Mucosa of descending colon (tissue), 3 donors: Measurements from ENCODE around the gene SHISAL2B. TPM values are rescaled to one million over a fixed set of nuclear protein-coding genes. Genes with fewer than 3 reads are reported as not detected.
"Not testable (repeated sequence)": the region's sequence is repeated elsewhere in the genome, so short reads cannot be mapped to it uniquely, and the experiment has no call there.

Experiments
- ATAC-seq: fragments of 200-7000 bp; cut with Tn5 transposase; one replicate; pipeline ENCODE4 v1.9.1; 2020; ENCODE audit warnings: mild to moderate bottlenecking, moderate library complexity
- DNase-seq, 3 donors: peaks; one replicate each; pipeline ENCODE4 v3.0.0-alpha.2; 2020
- H3K36me3 ChIP-seq: fragments of 200-600 bp; one replicate; pipeline ENCODE4 v1.8.0; 2021; ENCODE audit warnings: low read depth, mild to moderate bottlenecking
- H3K4me1 ChIP-seq: fragments of 200-600 bp; one replicate; pipeline ENCODE4 v1.8.0; 2021; ENCODE audit warnings: low read depth, mild to moderate bottlenecking
- H3K4me3 ChIP-seq: fragments of 200-600 bp; one replicate; pipeline ENCODE4 v1.8.0; 2021; ENCODE audit warnings: mild to moderate bottlenecking
- H3K9me3 ChIP-seq: fragments of 200-600 bp; one replicate; pipeline ENCODE4 v1.8.0; 2021; ENCODE audit warnings: mild to moderate bottlenecking
- CTCF ChIP-seq: fragments of 200-600 bp; IDR thresholded peaks from one replicate; pipeline ENCODE4 v1.8.0; 2022; ENCODE audit warnings: antibody characterized with exemption, mild to moderate bottlenecking
- intact Hi-C, 2 donors: fragments of 100-400 bp; cut with DNase I in 1 of 2; cut with micrococcal nuclease in 1 of 2; formaldehyde crosslinking; loops; one replicate each; pipeline versions ENCODE4 v1.11.0 to v1.11.1; 2022; cut with DNase I, micrococcal nuclease
- total RNA-seq, 3 donors: library from RNA; stranded (reverse); fragmentation: NEBNext Ultra II Directional in 2 of 3; extraction: Animal tissue kit (Norgen Biotek cat#: 25700) in 2 of 3; gene quantifications; one replicate each; pipeline versions ENCODE4 v1.2.1 to v1.2.4, GENCODE V29; 2021 to 2023
- donor health status: DM: no; HTN: no; CAD: no; lungs with moderate emphysema.
- donor health status: DM: no; HTN: no; CAD: no.
- donor health status: DM: no; HTN: yes; CAD: no.

The SHISAL2B gene
- total RNA-seq, 3 donors from 2014 or later: not detected

- no peak for DNase-seq
- Histone ChIP-seq H3K4me3 (no peak overlapping the region), H3K9me3 (no peaks in the 10 kb centered on the region), H3K4me1 (no peaks in the 10 kb centered on the region), H3K36me3 (no peaks in the 10 kb centered on the region)
- no peak for TF ChIP-seq CTCF
- intact Hi-C loops: no loop called here
- ATAC-seq: no peak
These were observed 35.8 kb upstream of the SHISAL2B start for GRCh38 chr5:64654561-64654938.

- DNase-seq (no peak), ATAC-seq (no peak)
- Histone ChIP-seq H3K4me3 (no peak overlapping the region), H3K9me3 (no peaks in the 10 kb centered on the region), H3K36me3 (no peaks in the 10 kb centered on the region), H3K4me1 (no peaks in the 10 kb centered on the region)
- intact Hi-C loops: no loop called here
- TF ChIP-seq CTCF: no peak
These were observed 34.7 kb upstream of the SHISAL2B start for GRCh38 chr5:64655596-64655995.

GRCh38 chr5:64659289-64659688 is 31.0 kb upstream of the SHISAL2B start:
- ATAC-seq (no peak), DNase-seq (no peak)
- Histone ChIP-seq H3K9me3 (no peaks in the 10 kb centered on the region), H3K36me3 (no peaks in the 10 kb centered on the region), H3K4me1 (no peaks in the 10 kb centered on the region), H3K4me3 (no peak overlapping the region)
- intact Hi-C loops: no loop called here
- no peak for TF ChIP-seq CTCF

- ATAC-seq, H3K4me1 ChIP-seq, DNase-seq, H3K9me3 ChIP-seq, intact Hi-C loops, H3K4me3 ChIP-seq, H3K36me3 ChIP-seq: not testable (repeated sequence)
These were observed 27.1 kb upstream of the SHISAL2B start for GRCh38 chr5:64663181-64663580.

GRCh38 chr5:64665243-64665642 is 25.1 kb upstream of the SHISAL2B start:
- intact Hi-C loops: no loop called here
- no peaks in the 10 kb centered on the region for H3K9me3 ChIP-seq
- TF ChIP-seq CTCF: no peak
- ATAC-seq (no peak), DNase-seq (no peak)
- H3K36me3 ChIP-seq: no peaks in the 10 kb centered on the region
- H3K4me1 ChIP-seq: no peaks in the 10 kb centered on the region
- no peak overlapping the region for H3K4me3 ChIP-seq

GRCh38 chr5:64666078-64666477 is 24.2 kb upstream of the SHISAL2B start:
- ATAC-seq: no peak
- no peak for DNase-seq
- no peak for TF ChIP-seq CTCF
- Histone ChIP-seq H3K9me3 (no peaks in the 10 kb centered on the region), H3K4me1 (no peaks in the 10 kb centered on the region), H3K36me3 (no peaks in the 10 kb centered on the region), H3K4me3 (no peak overlapping the region)
- intact Hi-C loops: no loop called here
